ENCODE measurements around the gene CETP.

The CETP gene

DNA sequence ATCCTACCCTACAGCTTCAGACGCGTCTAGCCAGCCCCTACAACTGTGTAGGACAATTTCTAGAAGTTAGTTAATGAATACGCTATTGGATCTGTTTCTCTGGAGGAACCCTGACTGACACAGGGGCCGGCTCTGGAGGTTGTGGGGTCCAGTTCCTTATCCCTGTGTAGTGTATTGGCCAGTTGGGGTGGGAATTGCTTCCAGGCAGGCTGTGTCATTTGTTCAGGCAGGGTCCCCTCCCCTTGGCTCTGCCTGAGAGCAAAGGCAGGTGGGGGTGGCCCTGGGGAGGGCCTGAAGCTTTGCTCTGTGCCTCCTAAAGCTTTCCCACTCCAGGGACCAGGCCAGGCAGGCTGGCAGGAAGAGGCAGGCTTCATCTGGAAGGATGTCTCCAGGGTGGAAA, 11.7 kb upstream of the CETP start:
- Histone ChIP-seq H3K4me1 (ENCODE audit: insufficient read depth, poor library complexity, severe bottlenecking) (no peaks in the 10 kb centered on the region), H3K4me3 (ENCODE audit: severe bottlenecking) (no peak overlapping the region), H3K27me3 (ENCODE audit: insufficient read depth, poor library complexity, severe bottlenecking) (no peaks in the 10 kb centered on the region), H3K9me3 (ENCODE audit: severe bottlenecking) (no peaks in the 10 kb centered on the region), H3K36me3 (ENCODE audit: low read depth) (peaks cover 5% of the 10 kb centered on the region), H3K27ac (ENCODE audit: poor library complexity, severe bottlenecking) (no peak overlapping the region)
- TF ChIP-seq, protein P1, sequence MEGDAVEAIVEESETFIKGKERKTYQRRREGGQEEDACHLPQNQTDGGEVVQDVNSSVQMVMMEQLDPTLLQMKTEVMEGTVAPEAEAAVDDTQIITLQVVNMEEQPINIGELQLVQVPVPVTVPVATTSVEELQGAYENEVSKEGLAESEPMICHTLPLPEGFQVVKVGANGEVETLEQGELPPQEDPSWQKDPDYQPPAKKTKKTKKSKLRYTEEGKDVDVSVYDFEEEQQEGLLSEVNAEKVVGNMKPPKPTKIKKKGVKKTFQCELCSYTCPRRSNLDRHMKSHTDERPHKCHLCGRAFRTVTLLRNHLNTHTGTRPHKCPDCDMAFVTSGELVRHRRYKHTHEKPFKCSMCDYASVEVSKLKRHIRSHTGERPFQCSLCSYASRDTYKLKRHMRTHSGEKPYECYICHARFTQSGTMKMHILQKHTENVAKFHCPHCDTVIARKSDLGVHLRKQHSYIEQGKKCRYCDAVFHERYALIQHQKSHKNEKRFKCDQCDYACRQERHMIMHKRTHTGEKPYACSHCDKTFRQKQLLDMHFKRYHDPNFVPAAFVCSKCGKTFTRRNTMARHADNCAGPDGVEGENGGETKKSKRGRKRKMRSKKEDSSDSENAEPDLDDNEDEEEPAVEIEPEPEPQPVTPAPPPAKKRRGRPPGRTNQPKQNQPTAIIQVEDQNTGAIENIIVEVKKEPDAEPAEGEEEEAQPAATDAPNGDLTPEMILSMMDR (IDR thresholded peaks at IDR 0.05; ENCODE audit: poor library complexity, severe bottlenecking), result no peak
- DNase-seq (ENCODE audit: low spot score) (no peak), ATAC-seq (ENCODE audit: low read depth) (no peak)

DNA sequence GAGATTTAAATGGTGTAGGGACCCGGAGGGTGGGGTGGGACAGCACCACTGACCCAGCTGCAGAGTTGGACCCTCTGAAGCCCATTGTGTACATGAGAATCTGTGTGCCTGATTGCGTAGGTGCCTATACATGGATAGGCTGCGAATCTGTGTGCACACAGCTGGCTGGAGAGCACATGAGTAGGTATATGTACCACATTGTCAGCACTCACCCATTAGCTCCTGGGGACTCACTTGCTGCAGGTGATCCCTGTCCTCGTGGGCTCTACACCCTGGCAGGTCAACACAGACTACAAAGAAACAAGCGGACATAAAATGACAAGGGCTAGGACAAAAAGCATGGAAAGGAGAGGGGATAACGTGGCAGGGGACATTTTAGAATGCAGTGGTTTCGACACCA, 11.3 kb upstream of the CETP start:
- H3K27ac ChIP-seq (ENCODE audit: poor library complexity, severe bottlenecking), result no peak overlapping the region
- ATAC-seq (ENCODE audit: low read depth) (no peak), DNase-seq (ENCODE audit: low spot score) (no peak)
- H3K9me3 ChIP-seq (ENCODE audit: severe bottlenecking), result no peaks in the 10 kb centered on the region
- H3K27me3 ChIP-seq (ENCODE audit: insufficient read depth, poor library complexity, severe bottlenecking), result no peaks in the 10 kb centered on the region
- peaks cover under 1% of the 10 kb centered on the region for H3K36me3 ChIP-seq (ENCODE audit: low read depth)
- no peaks in the 10 kb centered on the region for H3K4me1 ChIP-seq (ENCODE audit: insufficient read depth, poor library complexity, severe bottlenecking)
- TF ChIP-seq, protein P1 (IDR thresholded peaks at IDR 0.05; ENCODE audit: poor library complexity, severe bottlenecking), result no peak
- H3K4me3 ChIP-seq (ENCODE audit: severe bottlenecking), result no peak overlapping the region

- Histone ChIP-seq H3K9me3 (ENCODE audit: severe bottlenecking) (no peaks in the 10 kb centered on the region), H3K27me3 (ENCODE audit: insufficient read depth, poor library complexity, severe bottlenecking) (no peaks in the 10 kb centered on the region), H3K27ac (ENCODE audit: poor library complexity, severe bottlenecking) (no peak overlapping the region), H3K36me3 (ENCODE audit: low read depth) (no peaks in the 10 kb centered on the region), H3K4me1 (ENCODE audit: insufficient read depth, poor library complexity, severe bottlenecking) (no peaks in the 10 kb centered on the region), H3K4me3 (ENCODE audit: severe bottlenecking) (no peak overlapping the region)
- ATAC-seq (ENCODE audit: low read depth), result peak; percentile 10; the same call in 1 of the 3 replicates
- DNase-seq (ENCODE audit: low spot score), result no peak
- TF ChIP-seq, protein P1 (IDR thresholded peaks at IDR 0.05; ENCODE audit: poor library complexity, severe bottlenecking), result peak; percentile 45
Measured at GRCh38 chr16:56950881-56951771, 10.6 kb upstream of the CETP start.

DNA sequence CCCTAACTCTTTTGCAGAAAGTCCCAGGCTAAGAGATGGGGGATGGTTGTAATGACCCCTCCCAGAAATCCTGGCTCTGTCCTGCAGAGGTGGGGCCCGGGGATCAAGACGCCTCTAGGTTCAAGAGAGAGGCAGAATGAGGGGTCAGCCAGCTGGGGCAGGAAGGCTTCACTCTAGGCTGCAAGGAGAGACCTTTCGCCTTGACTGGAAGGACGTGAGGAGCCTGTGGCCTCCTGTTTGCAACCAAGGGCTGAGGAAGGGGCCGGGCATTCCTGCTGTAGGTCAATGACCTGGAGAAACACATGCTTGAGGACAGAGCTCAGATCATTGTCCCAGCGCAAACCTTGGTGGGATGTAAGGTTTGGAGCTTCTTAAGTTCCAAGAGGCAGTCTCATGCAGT, 8.7 kb upstream of the CETP start:
- DNase-seq (ENCODE audit: low spot score) (no peak), ATAC-seq (ENCODE audit: low read depth) (no peak)
- Histone ChIP-seq H3K27me3 (ENCODE audit: insufficient read depth, poor library complexity, severe bottlenecking) (no peaks in the 10 kb centered on the region), H3K4me1 (ENCODE audit: insufficient read depth, poor library complexity, severe bottlenecking) (no peaks in the 10 kb centered on the region), H3K9me3 (ENCODE audit: severe bottlenecking) (no peaks in the 10 kb centered on the region), H3K4me3 (ENCODE audit: severe bottlenecking) (no peak overlapping the region), H3K36me3 (ENCODE audit: low read depth) (no peaks in the 10 kb centered on the region), H3K27ac (ENCODE audit: poor library complexity, severe bottlenecking) (no peak overlapping the region)
- TF ChIP-seq, protein P1 (IDR thresholded peaks at IDR 0.05; ENCODE audit: poor library complexity, severe bottlenecking), result no peak

DNA sequence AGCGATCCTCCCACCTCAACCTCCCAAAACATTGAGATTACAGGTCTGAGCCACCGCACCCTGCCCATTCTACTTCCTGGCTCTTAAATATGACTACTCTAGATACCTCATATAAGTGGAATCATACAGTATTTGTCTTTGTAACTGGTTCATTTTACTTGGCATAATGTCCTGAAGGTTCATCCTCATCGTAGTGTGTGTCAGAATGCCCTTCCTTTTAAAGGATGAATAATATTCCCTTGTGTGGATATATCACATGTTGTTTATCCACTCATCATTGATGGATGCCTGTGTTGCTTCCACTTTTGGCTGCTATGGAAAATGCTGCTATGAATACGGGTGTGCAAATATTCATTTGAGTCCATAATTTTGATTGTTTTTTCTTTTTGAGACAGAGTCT, 5.7 kb upstream of the CETP start:
- TF ChIP-seq, protein P1 (IDR thresholded peaks at IDR 0.05; ENCODE audit: poor library complexity, severe bottlenecking), result no peak
- Histone ChIP-seq H3K36me3 (ENCODE audit: low read depth) (no peaks in the 10 kb centered on the region), H3K4me1 (ENCODE audit: insufficient read depth, poor library complexity, severe bottlenecking) (no peaks in the 10 kb centered on the region), H3K9me3 (ENCODE audit: severe bottlenecking) (no peaks in the 10 kb centered on the region), H3K27ac (ENCODE audit: poor library complexity, severe bottlenecking) (no peak overlapping the region), H3K27me3 (ENCODE audit: insufficient read depth, poor library complexity, severe bottlenecking) (no peaks in the 10 kb centered on the region), H3K4me3 (ENCODE audit: severe bottlenecking) (no peak overlapping the region)
- ATAC-seq (ENCODE audit: low read depth), result no peak
- no peak for DNase-seq (ENCODE audit: low spot score)

Measured in RWPE2 (cell line).